HFF-Myc (cell line): ENCODE results near the gene MEIS2.

Experiments used
- DNase-seq: peaks from one replicate; pipeline ENCODE4 v3.0.0-alpha.2; 2011; ENCODE audit warnings: low read depth; ENCODE audit errors: extremely low read depth
- H3K4me3 ChIP-seq: replicated peaks from 2 replicates; pipeline ENCODE4 v1.5.1; 2011; ENCODE audit warnings: low read depth, mild to moderate bottlenecking, control low read depth, low read length
- CTCF ChIP-seq: IDR thresholded peaks from 2 replicates; pipeline ENCODE4 v1.5.1; 2012; ENCODE audit warnings: mild to moderate bottlenecking, low read depth, low read length, control low read depth; ENCODE audit errors: missing control alignments

MEIS2 gene

GRCh38 chr15:37105029-37105428 is 4.7 kb upstream of the MEIS2 start:
- H3K4me3 ChIP-seq = no peak overlapping the region
- TF ChIP-seq CTCF = no peak
- DNase-seq = no peak

- H3K4me3 ChIP-seq = no peak overlapping the region
- TF ChIP-seq CTCF = no peak
- DNase-seq = no peak
Observed at GRCh38 chr15:37104424-37104981, 4.2 kb upstream of the MEIS2 start.

- no peak for TF ChIP-seq CTCF
- DNase-seq = no peak
- peak overlapping the region; percentile 90 for H3K4me3 ChIP-seq
Observed at GRCh38 chr15:37103475-37104423, 3.4 kb upstream of the MEIS2 start.

- DNase-seq = no peak
- no peak for TF ChIP-seq CTCF
- H3K4me3 ChIP-seq = peak overlapping the region; percentile 90
Observed at GRCh38 chr15:37103163-37103435, 2.8 kb upstream of the MEIS2 start.

GRCh38 chr15:37102305-37103162 is 2.2 kb upstream of the MEIS2 start:
- no peak for TF ChIP-seq CTCF
- H3K4me3 ChIP-seq = peak overlapping the region; percentile 90
- no peak for DNase-seq

- no peak for DNase-seq
- no peak for TF ChIP-seq CTCF
- H3K4me3 ChIP-seq = peak overlapping the region; percentile 90
Observed at GRCh38 chr15:37101980-37102304, 1.6 kb upstream of the MEIS2 start.
